ENCODE results near the gene CCDC142. TPM values are rescaled to one million over a fixed set of nuclear protein-coding genes. Genes with fewer than 3 reads are reported as not detected.

CCDC142 gene
- total and polyA plus RNA-seq, 9 of the 15 experiments (the other 6 are each of a cell fraction or from before 2014, with no cell fraction given): 0.55 to 11.7 (median 7.2) TPM

DNA sequence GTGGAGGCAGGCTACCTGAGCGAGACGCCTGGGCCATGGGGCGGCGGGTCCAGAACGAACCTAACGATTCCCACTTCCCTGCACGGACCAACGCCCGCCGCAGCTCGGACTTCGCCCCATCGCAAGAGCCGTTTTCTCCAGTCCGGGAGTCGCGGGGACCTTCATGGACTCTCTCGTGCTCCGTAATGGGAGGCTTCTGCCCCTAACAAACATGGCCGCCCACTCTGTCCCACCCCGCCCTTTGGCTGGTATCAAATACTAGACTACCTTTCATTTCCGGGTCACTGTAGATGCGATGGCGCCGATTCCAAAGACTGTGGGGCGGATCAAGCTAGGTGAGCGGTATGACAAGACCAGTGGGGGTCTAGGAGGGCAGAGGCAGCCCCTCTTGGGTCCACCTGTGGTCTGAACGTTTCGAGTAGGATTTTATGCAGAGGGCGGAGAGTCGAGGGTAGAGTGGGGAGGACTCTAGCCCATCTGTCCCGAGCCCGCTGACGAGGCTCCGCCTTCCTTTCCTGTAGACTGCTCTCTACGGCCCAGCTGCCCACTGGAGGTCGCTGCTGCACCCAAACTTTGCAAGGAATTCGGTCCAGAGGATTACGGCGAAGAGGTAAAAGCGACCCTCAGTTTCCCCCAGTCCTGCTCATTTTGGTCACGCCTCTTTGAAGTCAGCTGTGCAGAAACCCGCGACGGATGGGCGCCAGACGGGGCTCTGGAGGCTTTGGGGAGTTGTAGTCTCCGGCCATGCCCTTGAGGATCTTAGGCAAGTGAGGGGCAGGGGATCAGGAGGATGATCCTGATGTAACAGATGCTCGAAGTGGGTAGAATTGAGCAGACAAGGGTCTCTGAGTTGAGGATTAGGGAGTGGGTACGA lies at the start of gene CCDC142, which contains the start of gene TTC31 (continued):
- TF ChIP-seq TAF1 (IDR thresholded peaks at IDR 0.05; ENCODE audit: control insufficient read depth, extremely low read depth, insufficient read depth, low read length, severe bottlenecking) (peak; percentile 83), ARNT (IDR thresholded peaks at IDR 0.05) (peak; percentile 73 to 81), TAF9B (IDR thresholded peaks at IDR 0.05; ENCODE audit: partially characterized antibody) (peak; percentile 82), FOXK2 (conservative IDR thresholded peaks at IDR 0.05 in 1 of 2, IDR thresholded peaks at IDR 0.05 in 1 of 2; ENCODE audit: low read depth in 2 of 2) (peak; percentile 64 to 72; a peak in 3 of 4 replicates), ZNF239 (CRISPR knock-in tag; IDR thresholded peaks at IDR 0.05) (no peak; the same call in 1 of the 2 replicates), ZNF263 (CRISPR knock-in tag; IDR thresholded peaks at IDR 0.05; ENCODE audit: borderline replicate concordance) (peak; percentile 86), CBFA2T2 (conservative IDR thresholded peaks at IDR 0.05) (no peak), HNRNPLL (IDR thresholded peaks at IDR 0.05; ENCODE audit: low read depth, low read length, poor library complexity, severe bottlenecking) (no peak), STAT5B (CRISPR knock-in tag; IDR thresholded peaks at IDR 0.05) (no peak), HDAC1 (IDR thresholded peaks at IDR 0.05) (peak in 1 of 2 experiments; percentile 80; a peak in 2 of 4 replicates), GABPB2 (CRISPR knock-in tag; conservative IDR thresholded peaks at IDR 0.05) (no peak), EZH2 (IDR thresholded peaks at IDR 0.05; ENCODE audit: borderline replicate concordance, low read depth, low read length) (no peak), NRF1 (conservative IDR thresholded peaks at IDR 0.05 in 1 of 2, IDR thresholded peaks at IDR 0.05 in 1 of 2) (0 out of 4 replicates have a peak, but pooled peaks of 1 of the 2 experiments have one; percentile 6)
- TF ChIP-seq, protein P1, sequence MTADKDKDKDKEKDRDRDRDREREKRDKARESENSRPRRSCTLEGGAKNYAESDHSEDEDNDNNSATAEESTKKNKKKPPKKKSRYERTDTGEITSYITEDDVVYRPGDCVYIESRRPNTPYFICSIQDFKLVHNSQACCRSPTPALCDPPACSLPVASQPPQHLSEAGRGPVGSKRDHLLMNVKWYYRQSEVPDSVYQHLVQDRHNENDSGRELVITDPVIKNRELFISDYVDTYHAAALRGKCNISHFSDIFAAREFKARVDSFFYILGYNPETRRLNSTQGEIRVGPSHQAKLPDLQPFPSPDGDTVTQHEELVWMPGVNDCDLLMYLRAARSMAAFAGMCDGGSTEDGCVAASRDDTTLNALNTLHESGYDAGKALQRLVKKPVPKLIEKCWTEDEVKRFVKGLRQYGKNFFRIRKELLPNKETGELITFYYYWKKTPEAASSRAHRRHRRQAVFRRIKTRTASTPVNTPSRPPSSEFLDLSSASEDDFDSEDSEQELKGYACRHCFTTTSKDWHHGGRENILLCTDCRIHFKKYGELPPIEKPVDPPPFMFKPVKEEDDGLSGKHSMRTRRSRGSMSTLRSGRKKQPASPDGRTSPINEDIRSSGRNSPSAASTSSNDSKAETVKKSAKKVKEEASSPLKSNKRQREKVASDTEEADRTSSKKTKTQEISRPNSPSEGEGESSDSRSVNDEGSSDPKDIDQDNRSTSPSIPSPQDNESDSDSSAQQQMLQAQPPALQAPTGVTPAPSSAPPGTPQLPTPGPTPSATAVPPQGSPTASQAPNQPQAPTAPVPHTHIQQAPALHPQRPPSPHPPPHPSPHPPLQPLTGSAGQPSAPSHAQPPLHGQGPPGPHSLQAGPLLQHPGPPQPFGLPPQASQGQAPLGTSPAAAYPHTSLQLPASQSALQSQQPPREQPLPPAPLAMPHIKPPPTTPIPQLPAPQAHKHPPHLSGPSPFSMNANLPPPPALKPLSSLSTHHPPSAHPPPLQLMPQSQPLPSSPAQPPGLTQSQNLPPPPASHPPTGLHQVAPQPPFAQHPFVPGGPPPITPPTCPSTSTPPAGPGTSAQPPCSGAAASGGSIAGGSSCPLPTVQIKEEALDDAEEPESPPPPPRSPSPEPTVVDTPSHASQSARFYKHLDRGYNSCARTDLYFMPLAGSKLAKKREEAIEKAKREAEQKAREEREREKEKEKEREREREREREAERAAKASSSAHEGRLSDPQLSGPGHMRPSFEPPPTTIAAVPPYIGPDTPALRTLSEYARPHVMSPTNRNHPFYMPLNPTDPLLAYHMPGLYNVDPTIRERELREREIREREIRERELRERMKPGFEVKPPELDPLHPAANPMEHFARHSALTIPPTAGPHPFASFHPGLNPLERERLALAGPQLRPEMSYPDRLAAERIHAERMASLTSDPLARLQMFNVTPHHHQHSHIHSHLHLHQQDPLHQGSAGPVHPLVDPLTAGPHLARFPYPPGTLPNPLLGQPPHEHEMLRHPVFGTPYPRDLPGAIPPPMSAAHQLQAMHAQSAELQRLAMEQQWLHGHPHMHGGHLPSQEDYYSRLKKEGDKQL (CRISPR knock-in tag; IDR thresholded peaks at IDR 0.05; ENCODE audit: borderline replicate concordance): peak; percentile 86; the same call in 1 of the 2 replicates
- TF ChIP-seq, protein P2, sequence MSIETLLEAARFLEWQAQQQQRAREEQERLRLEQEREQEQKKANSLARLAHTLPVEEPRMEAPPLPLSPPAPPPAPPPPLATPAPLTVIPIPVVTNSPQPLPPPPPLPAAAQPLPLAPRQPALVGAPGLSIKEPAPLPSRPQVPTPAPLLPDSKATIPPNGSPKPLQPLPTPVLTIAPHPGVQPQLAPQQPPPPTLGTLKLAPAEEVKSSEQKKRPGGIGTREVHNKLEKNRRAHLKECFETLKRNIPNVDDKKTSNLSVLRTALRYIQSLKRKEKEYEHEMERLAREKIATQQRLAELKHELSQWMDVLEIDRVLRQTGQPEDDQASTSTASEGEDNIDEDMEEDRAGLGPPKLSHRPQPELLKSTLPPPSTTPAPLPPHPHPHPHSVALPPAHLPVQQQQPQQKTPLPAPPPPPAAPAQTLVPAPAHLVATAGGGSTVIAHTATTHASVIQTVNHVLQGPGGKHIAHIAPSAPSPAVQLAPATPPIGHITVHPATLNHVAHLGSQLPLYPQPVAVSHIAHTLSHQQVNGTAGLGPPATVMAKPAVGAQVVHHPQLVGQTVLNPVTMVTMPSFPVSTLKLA (conservative IDR thresholded peaks at IDR 0.05): peak; percentile 6 to 85
- TF ChIP-seq, protein P3, sequence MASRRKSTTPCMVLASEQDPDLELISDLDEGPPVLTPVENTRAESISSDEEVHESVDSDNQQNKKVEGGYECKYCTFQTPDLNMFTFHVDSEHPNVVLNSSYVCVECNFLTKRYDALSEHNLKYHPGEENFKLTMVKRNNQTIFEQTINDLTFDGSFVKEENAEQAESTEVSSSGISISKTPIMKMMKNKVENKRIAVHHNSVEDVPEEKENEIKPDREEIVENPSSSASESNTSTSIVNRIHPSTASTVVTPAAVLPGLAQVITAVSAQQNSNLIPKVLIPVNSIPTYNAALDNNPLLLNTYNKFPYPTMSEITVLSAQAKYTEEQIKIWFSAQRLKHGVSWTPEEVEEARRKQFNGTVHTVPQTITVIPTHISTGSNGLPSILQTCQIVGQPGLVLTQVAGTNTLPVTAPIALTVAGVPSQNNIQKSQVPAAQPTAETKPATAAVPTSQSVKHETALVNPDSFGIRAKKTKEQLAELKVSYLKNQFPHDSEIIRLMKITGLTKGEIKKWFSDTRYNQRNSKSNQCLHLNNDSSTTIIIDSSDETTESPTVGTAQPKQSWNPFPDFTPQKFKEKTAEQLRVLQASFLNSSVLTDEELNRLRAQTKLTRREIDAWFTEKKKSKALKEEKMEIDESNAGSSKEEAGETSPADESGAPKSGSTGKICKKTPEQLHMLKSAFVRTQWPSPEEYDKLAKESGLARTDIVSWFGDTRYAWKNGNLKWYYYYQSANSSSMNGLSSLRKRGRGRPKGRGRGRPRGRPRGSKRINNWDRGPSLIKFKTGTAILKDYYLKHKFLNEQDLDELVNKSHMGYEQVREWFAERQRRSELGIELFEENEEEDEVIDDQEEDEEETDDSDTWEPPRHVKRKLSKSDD (conservative IDR thresholded peaks at IDR 0.05; ENCODE audit: low read length): 0 out of 2 replicates have a peak, but pooled peaks have one; percentile 59

Data from K562 (cell line).